OCI-LY1 (cell line): ENCODE measurements around the gene CLK1.

Experiments used
- EZH2 ChIP-seq: fragments of 200-600 bp; sonication (generic), shearing (Covaris generic); IDR thresholded peaks from 2 replicates; pipeline ENCODE4 v1.8.0; 2017; ENCODE audit warnings: borderline replicate concordance, mixed run types, mild to moderate bottlenecking, antibody characterized with exemption, low read length, moderate library complexity, mixed read lengths
- TF ChIP-seq, protein P1 (sequence below): fragments of 200-600 bp; sonication (generic), shearing (Covaris generic); IDR thresholded peaks from 2 replicates; pipeline ENCODE4 v1.5.1; 2017; ENCODE audit warnings: mild to moderate bottlenecking, antibody characterized with exemption, low read length, moderate library complexity, mixed read lengths

DNA sequence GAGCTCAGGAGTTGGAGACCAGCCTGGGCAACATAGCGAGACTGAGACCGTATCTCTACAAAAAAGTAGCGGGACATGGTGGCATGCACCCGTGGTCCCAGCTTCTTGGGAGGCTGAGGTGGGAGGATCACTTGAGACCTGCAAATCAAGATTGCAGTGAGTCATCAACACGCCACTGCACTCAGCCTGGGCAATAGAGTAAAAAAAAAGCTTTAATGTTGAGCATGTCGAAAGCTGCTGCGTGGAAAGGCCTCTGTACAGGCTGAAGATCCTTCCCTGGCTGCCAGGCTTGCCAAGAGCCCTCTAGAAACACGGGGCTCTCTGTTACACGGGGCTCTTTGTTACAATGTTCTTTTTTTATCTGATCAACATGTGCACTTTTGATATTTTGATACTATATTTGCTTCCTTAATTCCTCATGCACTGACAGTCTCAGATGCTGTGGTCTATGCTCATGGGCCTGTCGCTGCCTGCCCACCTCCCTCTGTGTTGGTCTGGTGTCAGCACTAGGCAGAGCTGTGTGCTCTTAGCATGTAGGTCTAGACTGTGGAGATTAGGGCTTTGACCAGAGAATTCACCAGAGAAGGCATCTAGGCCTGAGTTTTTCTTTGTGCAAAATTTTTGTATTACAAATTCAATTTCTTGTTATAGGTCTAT is 18.7 kb downstream of the CLK1 start:
- TF ChIP-seq, protein P1, sequence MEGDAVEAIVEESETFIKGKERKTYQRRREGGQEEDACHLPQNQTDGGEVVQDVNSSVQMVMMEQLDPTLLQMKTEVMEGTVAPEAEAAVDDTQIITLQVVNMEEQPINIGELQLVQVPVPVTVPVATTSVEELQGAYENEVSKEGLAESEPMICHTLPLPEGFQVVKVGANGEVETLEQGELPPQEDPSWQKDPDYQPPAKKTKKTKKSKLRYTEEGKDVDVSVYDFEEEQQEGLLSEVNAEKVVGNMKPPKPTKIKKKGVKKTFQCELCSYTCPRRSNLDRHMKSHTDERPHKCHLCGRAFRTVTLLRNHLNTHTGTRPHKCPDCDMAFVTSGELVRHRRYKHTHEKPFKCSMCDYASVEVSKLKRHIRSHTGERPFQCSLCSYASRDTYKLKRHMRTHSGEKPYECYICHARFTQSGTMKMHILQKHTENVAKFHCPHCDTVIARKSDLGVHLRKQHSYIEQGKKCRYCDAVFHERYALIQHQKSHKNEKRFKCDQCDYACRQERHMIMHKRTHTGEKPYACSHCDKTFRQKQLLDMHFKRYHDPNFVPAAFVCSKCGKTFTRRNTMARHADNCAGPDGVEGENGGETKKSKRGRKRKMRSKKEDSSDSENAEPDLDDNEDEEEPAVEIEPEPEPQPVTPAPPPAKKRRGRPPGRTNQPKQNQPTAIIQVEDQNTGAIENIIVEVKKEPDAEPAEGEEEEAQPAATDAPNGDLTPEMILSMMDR: no peak
- TF ChIP-seq EZH2: no peak
